Measurements from ENCODE around the gene HIC1. TPM values are rescaled to one million over a fixed set of nuclear protein-coding genes. Genes with fewer than 3 reads are reported as not detected.

HIC1 gene
- total RNA-seq, 4 donors from 2014 or later, result 32.8 to 56.2 (median 41.6) TPM

GRCh38 chr17:2017274-2017941 lies 37.5 kb upstream of the HIC1 start:
- TF ChIP-seq EP300 (IDR thresholded peaks at IDR 0.05), result no peak
- no peak for TF ChIP-seq POLR2A (IDR thresholded peaks at IDR 0.05)
- TF ChIP-seq POLR2AphosphoS5 (IDR thresholded peaks at IDR 0.05), result no peak
- TF ChIP-seq CTCF (IDR thresholded peaks at IDR 0.05), result no peak
- Histone ChIP-seq H3K4me1 (peaks cover 0 to under 1% (median 0%) of the 10 kb centered on the region in 3 donors), H3K4me3 (no peak overlapping the region), H3K27ac (no peak overlapping the region), H3K27me3 (peaks cover 33% of the 10 kb centered on the region), H3K36me3 (no peaks in the 10 kb centered on the region), H3K9me3 (no peaks in the 10 kb centered on the region)
- ATAC-seq, result no peak
- WGBS, 2 donors (ENCODE audit: low coverage in 1 of 2), result 87 to 100% methylated on average over 1 to 10 of the region's 19 CpGs

GRCh38 chr17:2018716-2019510 lies 36.0 kb upstream of the HIC1 start:
- TF ChIP-seq EP300 (IDR thresholded peaks at IDR 0.05) (no peak), POLR2A (IDR thresholded peaks at IDR 0.05) (no peak), CTCF (IDR thresholded peaks at IDR 0.05) (no peak), POLR2AphosphoS5 (IDR thresholded peaks at IDR 0.05) (no peak)
- 56 to 75% methylated on average over 17 to 21 of the region's 24 CpGs for WGBS, 2 donors (ENCODE audit: low coverage in 1 of 2)
- Histone ChIP-seq H3K27me3 (peaks cover 48% of the 10 kb centered on the region), H3K27ac (no peak overlapping the region), H3K36me3 (no peaks in the 10 kb centered on the region), H3K9me3 (no peaks in the 10 kb centered on the region), H3K4me3 (no peak overlapping the region), H3K4me1 (peaks cover 0 to 9% (median 4%) of the 10 kb centered on the region in 3 donors)
- no peak for ATAC-seq

GRCh38 chr17:2019723-2020122 lies 35.2 kb upstream of the HIC1 start:
- Histone ChIP-seq H3K9me3 (no peaks in the 10 kb centered on the region), H3K27me3 (peaks cover 56% of the 10 kb centered on the region), H3K4me3 (no peak overlapping the region), H3K27ac (no peak overlapping the region), H3K36me3 (no peaks in the 10 kb centered on the region), H3K4me1 (peaks cover 0 to 18% (median 12%) of the 10 kb centered on the region in 3 donors)
- no peak for TF ChIP-seq EP300 (IDR thresholded peaks at IDR 0.05)
- TF ChIP-seq POLR2AphosphoS5 (IDR thresholded peaks at IDR 0.05), result no peak
- no peak for TF ChIP-seq CTCF (IDR thresholded peaks at IDR 0.05)
- TF ChIP-seq POLR2A (IDR thresholded peaks at IDR 0.05), result no peak
- WGBS, 2 donors (ENCODE audit: low coverage in 1 of 2), result 60 to 90% methylated on average over 3 to 4 of the region's 8 CpGs
- ATAC-seq, result no peak

GRCh38 chr17:2020721-2021120 lies 34.2 kb upstream of the HIC1 start:
- Histone ChIP-seq H3K4me3 (no peak overlapping the region), H3K27ac (no peak overlapping the region), H3K36me3 (no peaks in the 10 kb centered on the region), H3K4me1 (peaks cover 0 to 28% (median 21%) of the 10 kb centered on the region in 3 donors), H3K27me3 (peaks cover 58% of the 10 kb centered on the region), H3K9me3 (no peaks in the 10 kb centered on the region)
- TF ChIP-seq CTCF (IDR thresholded peaks at IDR 0.05), result no peak
- no peak for TF ChIP-seq EP300 (IDR thresholded peaks at IDR 0.05)
- no peak for TF ChIP-seq POLR2AphosphoS5 (IDR thresholded peaks at IDR 0.05)
- no peak for TF ChIP-seq POLR2A (IDR thresholded peaks at IDR 0.05)
- WGBS, 2 donors (ENCODE audit: low coverage in 1 of 2), result 48 to 80% methylated on average over 1 to 6 of the region's 8 CpGs
- ATAC-seq, result no peak

Measured in gastroesophageal sphincter (tissue), 4 donors.